C4-2B (cell line): ENCODE measurements around the gene ZBP1.

Experiments
- CTCF ChIP-seq: fragments of 450-650 bp; conservative IDR thresholded peaks from 2 replicates; pipeline ENCODE4 v1.5.1; 2017; ENCODE audit warnings: mild to moderate bottlenecking
- ZFX ChIP-seq: fragments of 450-650 bp; IDR thresholded peaks from 2 replicates; pipeline ENCODE4 v1.6.1; 2017

GRCh38 chr20:57647933-57648785, 27.9 kb upstream of the ZBP1 start:
- no peak for TF ChIP-seq CTCF
- TF ChIP-seq ZFX, result no peak
